ENCODE data around the gene CKAP2L.

GRCh38 chr2:112807233-112807807 is 42.9 kb upstream of the CKAP2L start:
- TF ChIP-seq CTCF (IDR thresholded peaks at IDR 0.05; ENCODE audit: low read length) (no peak), EZH2 (optimal IDR thresholded peaks at IDR 0.05; ENCODE audit: low read depth, low read length) (no peak)

All from MM.1S (cell line).